HG03571 (cell line): ENCODE results near the gene FRG2B.
"Not testable (repeated sequence)": the region's sequence is repeated elsewhere in the genome, so short reads cannot be mapped to it uniquely, and the experiment has no call there.

ENCODE experiments used
- ATAC-seq: cut with Tn5 transposase; IDR thresholded peaks from one replicate; pipeline ENCODE4 v1.9.1; 2021; ENCODE audit not compliant: unreplicated experiment

The FRG2B gene

DNA sequence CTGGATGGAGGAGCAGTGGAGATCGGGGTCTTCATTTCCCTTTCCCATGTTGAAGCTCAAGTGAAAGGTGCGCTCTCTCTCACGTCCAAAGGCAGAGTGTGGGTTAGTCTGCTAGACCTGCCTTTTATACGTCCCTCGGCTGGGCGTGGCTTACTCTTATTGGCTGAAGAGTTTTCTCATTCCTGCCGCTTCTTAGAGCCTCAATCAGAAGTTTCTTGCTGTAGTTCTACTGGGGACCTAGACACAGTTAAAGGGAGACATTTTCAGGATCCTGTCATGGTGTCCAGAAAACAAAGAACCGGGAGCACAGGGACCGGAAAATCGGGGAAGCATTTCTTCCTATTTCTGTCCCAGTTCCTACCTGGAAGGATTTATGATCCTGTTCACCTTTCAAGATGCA is at the start of gene FRG2B:
Gene FRG2B (minus strand): TSS at position 101 of the 400 bp plus-strand sequence. CDS start 53 bp downstream, at position 48.
- not testable (repeated sequence) for ATAC-seq

DNA sequence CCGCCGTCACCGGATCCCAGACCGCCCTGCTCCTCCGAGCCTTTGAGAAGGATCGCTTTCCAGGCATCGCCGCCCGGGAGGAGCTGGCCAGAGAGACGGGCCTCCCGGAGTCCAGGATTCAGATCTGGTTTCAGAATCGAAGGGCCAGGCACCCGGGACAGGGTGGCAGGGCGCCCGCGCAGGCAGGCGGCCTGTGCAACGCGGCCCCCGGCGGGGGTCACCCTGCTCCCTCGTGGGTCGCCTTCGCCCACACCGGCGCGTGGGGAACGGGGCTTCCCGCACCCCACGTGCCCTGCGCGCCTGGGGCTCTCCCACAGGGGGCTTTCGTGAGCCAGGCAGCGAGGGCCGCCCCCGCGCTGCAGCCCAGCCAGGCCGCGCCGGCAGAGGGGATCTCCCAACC is 40.9 kb upstream of the FRG2B start:
- ATAC-seq, result not testable (repeated sequence)

DNA sequence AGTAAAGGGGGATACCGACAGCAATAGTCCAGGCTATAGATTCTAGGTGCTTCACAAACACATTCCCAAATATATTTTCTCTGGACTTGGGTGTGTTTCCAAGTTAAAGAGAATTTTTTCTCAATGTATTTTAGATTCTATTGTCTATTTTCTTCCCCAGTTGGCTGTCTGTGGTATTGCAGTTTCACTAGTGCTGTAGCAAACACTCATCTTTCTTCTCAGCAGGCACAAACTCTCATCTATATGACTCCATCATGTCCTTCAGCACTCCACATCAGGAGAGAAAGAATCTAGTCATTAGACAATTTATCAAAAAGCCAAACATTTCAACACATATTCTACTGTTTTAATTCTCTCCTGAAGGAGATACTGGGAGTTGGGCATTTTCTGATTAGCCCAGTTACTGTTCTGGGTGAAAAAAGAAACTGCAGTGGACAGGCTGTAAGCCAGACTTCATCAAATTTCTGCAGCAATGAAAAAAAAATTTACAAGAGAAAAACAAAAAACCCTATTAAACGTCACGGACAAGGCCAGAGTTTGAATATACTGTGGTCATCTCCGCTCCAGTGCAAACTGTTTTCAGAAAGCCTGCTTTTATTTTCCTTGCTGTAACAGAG is 37.1 kb upstream of the FRG2B start:
- not testable (repeated sequence) for ATAC-seq

DNA sequence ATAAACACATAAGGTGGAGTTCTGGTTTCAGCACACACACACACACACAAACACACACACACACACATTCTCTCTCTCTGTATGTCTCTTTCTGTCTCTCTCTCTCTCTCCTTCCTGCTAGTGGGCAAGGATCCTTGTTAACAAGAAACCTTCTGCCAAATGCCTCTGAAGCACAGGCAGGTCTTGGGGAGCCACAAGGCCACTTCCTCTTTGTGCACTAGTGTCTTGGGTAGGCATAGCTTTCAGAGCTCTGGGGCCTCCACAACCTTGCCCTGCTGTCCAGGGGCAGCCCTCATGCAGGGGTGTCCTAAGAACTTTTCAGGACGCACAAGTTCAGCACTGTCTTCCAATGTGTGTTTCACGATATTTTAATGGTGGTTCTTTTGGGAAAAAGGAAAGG is 34.5 kb upstream of the FRG2B start:
- not testable (repeated sequence) for ATAC-seq

DNA sequence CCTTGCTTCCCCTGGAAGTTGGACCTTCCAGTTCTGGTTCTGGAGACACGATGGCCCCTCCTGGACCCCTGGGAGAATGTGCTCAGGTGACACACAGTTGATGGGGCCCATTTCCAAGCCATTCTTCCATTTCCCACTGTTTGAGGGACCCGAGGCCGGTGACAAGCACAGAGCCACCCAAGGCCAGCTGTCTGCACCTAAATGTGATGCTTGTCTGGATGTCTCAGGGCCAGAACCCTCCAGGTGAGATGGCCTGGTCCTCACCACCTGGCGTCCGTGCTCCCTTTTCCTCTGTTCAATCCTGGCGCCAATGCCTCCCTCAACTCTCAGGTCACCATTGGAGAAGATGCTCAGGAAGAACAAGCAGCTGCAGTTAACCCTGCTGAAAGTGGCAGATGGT is 33.9 kb upstream of the FRG2B start:
- ATAC-seq, result not testable (repeated sequence)

DNA sequence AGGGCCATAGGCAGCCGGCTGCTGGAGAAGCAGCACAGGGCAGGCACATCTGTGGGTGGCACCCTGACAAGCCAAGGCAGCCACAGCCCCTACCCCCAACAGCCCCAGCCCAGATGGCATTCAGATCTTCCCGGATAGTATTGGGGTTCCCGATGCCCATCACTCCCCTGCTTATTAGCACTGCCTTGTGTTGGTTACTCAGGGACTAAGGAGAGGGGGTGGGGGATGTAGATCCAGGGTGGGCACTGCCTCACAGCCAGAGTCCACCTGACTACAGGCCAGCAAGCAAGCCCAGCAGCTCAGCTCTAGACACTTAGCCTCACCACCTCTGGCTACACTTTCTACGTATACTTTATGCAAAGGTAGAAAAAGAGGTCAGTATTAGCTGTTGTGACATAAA is 30.7 kb upstream of the FRG2B start:
- ATAC-seq, result not testable (repeated sequence)

DNA sequence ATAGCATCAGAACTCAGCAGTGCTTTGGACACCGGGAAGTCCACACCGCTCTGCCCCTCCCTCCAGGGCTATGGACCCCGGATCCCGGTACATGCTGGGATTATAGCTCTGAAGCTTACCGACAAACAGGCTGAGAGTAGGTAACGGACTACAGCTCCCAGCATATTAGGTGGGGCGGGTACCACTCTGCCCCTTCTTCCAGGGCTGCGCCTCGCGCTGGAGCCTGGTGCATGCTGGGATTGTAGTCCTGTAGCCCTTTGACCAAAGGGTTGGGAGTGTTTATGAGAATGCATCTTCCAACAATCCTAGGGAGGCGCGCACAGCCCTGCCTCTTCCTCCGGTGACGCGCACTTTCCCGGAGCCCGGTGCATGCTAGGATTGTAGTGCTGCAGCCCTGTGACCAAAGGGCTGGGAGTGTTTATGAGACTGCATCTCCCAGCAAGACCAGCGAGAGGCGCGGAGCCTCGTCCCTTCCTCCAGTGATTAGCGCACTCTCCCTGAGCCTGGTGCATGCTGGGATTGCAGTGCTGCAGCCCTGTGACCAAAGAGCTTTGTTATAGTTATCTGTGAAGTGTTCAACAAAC is 22.4 kb upstream of the FRG2B start:
- not testable (repeated sequence) for ATAC-seq

DNA sequence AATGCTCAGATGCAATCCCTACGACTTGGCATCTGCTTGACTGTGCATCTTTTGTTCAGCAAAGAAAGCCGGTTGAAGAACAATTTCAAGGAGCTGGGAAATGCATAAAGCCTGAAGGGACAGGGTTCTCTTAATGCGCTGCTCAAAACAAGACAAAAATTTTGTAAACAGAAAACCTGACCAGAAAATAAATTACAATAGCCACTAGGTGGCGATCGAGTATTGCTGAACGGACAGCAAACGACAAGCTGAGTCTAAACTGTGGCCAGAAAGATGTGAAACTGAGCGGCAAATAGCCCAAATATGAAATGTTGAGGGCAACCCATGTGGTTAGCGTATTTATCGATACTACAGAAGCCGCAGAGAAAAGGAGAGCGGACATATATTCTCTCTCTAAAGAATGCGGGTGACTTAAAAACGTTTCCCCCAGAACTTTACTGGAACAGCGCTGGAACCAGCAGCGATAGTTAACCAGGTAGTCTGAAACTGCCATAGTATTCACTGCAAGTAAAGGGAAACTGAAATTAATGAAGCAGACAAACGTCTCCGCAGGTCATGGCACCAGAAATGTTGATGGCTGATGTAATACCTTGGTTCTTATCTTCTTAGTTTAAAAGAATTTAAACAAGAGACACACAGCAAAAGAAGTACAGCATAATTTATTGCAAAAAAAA is 20.6 kb upstream of the FRG2B start:
- not testable (repeated sequence) for ATAC-seq

DNA sequence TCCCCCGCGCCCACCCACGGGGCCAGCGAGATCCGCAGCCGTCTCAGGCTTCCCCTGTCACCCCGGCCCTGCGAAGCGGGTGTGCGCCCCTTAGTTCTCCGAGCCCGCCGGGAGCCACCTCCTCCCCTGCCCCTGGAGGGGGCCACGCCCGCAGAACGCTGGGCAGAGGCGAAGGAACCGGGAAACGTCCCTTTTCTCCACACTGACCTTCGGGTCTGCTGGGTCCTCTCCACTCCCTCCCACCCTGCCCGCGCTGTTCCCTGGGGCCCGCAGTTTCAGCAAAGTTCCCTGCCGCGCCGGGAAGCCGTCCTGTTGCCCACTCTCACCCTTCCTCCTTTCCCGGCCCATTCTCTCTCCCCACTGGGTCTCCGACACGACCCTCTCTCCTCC is 11.2 kb upstream of the FRG2B start:
- ATAC-seq, result not testable (repeated sequence)

DNA sequence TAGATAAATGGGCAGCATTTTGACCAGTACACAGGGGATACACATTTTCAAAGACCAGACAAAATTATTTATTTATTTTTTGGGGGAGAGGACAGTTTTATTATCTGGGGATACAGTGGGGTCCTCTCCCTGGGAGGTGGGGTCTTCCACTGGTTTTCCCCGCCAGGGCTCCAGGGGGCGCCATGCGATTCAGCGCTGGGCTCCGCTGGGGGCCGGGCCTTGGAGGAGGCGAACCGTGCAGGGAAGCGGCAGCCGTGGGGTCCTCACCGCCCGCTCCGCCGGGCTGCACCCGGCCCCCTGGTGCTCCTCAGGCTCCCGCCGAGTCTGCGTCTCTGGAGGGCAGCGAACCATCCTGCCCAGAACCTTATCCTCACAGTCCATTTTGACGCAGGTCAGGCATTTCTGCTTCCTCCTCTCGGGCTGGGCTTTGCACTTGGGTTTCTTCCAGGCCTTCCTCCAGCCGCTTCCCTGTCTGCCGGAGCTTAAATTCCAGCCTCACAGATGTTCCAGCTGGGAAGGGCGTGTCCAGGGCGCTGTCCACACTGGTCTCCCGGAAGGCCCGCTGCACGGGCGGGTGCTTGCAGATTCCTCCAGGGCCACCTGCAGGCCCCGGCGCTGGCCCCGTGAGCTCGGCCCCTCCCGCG is 10.7 kb upstream of the FRG2B start:
- ATAC-seq, result not testable (repeated sequence)

DNA sequence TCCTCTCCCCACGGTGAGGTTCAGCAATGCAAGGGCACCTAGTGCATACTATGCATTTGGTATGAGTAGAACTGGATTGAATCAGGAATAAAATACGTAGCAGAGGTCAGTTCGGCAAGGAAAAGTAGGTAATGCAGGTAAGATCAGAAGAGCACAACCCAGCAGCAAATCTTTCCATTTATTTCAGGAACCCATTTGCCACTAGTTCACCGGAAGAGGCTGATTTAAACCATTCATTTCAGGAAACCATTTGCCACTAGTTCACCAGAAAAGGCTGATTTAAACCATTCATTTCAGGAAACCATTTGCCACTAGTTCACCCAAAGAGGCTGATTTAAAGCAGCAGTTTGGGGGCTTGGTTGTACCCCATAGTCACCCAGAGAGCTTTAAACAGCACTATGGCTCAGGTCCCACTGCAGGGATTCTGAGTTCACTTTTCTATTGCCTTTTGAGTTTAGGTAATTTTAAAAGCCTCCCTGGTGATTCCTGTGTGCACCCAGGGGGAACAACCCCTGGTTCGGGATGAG is 4.2 kb upstream of the FRG2B start:
- not testable (repeated sequence) for ATAC-seq

DNA sequence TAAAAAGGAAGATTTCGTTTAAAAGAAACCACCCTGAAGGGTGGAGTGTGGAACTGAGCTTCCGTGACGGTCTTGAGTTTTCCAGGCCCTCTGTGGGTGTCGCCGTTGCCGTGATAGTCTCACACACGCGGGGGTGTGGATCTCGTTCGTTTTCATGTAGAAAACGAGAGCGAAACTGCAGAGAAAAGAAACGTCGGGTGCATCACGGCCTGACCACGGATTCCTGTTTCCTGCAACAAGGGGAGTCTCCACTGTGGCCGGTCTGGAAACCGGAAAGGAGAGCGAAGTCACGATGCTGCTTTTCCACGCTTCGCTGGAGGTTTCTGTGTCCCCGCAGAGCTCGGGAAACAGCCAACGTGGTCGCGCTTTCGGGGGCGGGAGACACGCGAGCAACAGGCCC is 4.1 kb downstream of the FRG2B start:
- not testable (repeated sequence) for ATAC-seq

DNA sequence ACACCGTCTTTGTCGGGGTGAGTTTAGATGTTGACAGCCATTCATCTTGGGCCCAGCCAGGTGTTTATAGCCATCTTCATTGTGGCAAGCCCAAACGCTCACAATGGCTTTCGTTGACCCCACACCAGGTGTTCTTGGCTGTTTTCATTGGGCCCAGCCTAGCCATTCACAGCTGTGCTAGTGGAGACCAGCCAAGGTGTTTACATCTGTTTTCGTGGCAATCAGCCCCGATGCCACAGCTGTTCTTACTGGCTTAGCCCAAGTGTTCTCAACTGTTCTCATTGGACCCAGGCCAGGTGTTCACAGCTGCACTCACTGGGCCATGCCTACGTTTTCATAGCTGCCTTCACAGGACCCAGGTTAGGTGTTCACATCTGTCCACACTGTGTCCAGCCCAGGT is 7.7 kb downstream of the FRG2B start:
- ATAC-seq, result no peak

DNA sequence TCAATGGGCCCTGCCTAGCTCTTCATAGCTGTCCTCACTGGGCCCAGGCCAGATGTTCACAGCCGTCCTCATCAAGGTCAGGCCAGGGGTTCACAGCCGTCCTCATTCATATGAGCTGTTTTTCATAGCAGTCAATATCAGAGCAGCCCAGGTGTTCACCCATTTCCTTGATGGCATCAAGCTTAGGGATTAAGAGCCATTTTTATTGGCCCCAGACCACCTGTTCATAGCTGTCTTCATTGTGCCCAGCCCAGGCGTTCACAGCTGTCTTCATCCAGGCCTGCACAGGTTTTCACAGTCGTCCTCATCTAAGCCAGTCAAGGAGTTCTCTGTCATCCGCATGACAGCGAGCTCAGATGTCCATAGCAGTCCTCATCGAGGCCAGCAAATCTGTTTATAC is 9.4 kb downstream of the FRG2B start:
- no peak for ATAC-seq

DNA sequence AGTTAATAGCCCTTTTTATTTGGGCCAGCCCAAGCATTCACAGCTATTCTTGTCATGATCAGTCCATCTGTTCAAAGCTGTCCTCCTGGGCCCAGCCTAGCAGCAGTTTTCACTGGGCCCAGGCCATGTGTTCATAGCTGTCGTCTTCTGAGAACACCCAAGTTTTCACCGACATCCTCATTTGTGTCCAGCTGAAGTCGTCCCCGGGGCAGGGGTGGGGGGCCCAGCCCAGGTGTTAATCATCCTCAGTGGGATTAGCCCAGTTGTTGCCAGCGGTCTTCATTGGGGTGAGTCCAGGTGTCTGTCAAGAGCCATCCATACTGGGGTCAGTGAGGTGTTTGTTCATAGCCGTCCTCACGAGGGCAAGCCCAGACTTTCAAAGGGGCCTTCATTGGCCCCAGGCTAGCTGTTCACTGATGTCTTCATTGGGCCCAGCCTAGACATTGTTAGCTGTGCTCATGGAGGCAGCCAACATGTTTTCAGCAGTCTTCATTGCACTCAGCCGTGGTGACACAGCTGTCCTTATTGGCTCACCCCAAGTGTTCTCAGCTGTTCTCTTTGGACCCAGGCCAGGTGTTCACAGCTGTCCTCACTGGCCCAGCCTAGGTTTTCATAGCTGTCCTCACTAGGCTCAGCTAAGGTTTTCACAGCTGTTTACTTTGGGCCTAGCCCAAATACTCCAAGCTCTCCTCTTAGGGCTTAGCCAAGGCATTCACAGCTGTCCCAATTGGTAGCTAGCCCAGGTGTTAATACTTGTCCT is 10.0 kb downstream of the FRG2B start:
- ATAC-seq, result no peak

DNA sequence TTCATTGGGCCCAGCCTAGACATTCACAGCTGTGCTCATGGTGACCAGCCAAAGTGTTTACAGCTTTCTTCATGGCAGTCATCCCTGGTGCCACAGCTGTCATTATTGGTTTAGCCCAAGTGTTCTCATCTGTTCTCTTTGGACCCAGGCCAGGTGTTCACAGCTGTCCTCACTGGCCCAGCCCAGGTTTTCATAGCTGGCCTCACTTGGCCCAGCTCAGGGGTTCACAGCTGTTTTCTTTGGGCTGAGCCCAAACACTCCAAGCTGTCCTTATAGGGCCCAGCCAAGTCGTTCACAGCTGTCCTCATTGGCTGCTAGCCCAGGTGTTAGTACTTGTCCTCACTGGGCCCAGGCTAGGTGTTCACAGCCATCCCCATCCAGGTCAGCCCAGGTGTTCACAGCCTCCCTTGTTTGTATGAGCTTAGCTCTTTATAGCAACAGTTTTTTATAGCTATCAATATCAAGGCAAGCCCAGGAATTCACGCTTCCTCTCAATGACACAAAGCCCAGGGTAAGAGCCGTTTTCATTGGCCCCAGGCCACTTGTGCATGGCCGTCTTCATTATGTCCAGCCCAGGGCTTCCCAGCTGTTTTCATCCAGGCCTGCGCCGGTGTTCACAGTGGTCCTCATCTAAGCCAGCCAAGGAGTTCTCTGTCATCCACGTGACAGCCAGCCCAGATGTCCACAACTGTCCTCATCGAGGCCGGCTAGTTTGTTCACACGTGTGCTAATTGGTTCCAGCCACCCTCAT is 11.6 kb downstream of the FRG2B start:
- ATAC-seq, result no peak

DNA sequence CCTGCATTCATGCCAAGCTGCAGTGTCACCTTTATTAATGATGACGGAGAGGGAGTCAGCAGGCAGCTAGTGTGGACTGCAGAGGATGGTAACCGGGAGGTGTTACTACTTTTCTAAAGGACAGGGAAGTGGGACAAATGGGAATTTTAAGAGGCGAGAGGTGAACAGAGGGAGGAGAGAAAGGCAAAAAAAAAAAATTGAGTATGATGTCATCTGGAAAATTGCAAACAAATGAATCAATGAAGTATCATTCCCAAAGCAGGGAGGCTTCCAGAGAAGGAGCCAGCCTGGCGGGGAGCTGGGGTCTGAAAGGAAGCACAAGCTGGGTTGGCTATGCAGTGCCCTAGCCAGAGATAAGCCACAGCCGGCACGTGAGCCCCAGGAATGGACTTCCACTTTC is 12.9 kb downstream of the FRG2B start:
- no peak for ATAC-seq

DNA sequence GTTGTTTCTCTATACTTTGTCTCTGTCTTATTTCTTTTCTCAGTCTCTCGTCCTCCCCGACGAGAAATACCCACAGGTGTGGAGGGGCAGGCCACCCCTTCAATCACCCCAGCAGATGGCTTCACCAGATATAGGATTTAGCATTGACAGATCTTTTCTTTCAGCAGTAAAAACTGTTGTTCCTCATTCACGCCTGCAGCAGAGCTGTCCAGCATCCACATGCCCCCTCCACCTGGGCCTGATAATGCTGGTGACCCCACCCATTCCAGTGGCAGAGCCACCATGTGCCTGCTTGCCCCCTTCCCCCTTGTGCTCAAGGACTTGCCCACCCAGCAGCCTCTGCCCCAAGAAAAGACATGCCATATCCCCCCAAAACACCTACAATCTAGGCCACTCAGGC is 15.5 kb downstream of the FRG2B start:
- no peak for ATAC-seq

DNA sequence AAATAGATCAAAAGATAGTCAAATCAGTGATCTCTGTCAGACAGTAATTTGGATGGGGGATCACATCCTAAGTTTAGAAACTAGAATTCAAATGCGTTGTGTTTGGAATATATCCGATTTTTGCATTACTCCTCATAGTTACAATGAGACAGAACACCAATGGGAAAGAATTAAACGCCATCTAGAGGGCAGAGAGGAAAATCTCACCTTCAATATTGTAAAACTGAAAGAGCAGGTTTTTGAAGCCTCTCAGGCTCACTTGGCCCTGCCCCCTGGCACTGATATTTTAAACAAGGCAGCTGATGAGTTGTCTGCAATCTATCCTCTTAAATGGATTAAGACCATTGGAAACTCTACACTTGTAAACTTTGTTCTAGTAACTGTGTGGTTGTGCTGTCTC is 17.7 kb downstream of the FRG2B start:
- no peak for ATAC-seq

DNA sequence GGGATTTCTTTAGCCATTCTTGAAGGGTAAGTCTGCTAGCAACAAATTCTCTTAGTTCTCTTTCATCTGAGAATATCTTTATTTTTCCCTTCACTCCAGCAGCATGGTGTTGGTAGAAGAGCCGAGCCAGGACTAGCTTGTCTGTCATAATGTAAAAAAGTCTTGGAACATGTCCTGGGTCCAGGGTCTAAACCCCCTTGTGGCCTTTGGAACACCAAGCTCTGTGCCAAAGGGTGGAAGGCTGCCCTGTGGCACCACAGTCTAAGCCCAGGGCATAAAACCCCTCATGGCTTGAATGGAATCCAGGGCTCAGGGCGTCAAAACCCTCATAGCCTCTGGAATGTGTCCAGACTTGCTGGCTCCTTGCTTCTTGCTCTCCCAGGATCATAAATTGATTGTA is 23.2 kb downstream of the FRG2B start:
- not testable (repeated sequence) for ATAC-seq
